GM18868 (cell line): ENCODE data around the gene KIAA0513.
A peak's percentile ranks its signal among the peaks of the same experiment; 100 is the strongest.

Experiments
- ATAC-seq: cut with Tn5 transposase; IDR thresholded peaks from one replicate; pipeline ENCODE4 v1.9.1; 2021; ENCODE audit warnings: mild to moderate bottlenecking, moderate library complexity; ENCODE audit not compliant: unreplicated experiment

KIAA0513 gene

GRCh38 chr16:85004587-85005205 is 22.9 kb upstream of the KIAA0513 start:
- no peak for ATAC-seq

GRCh38 chr16:85005285-85006069 is 22.1 kb upstream of the KIAA0513 start:
- ATAC-seq, result no peak

GRCh38 chr16:85006639-85007038 is 21.0 kb upstream of the KIAA0513 start:
- ATAC-seq, result no peak

GRCh38 chr16:85007496-85008214 is 19.9 kb upstream of the KIAA0513 start:
- no peak for ATAC-seq

- no peak for ATAC-seq
These were observed 19.3 kb upstream of the KIAA0513 start for GRCh38 chr16:85008271-85008670.

- no peak for ATAC-seq
These were observed 17.1 kb upstream of the KIAA0513 start for GRCh38 chr16:85010446-85010930.

- peak; percentile 89 for ATAC-seq
These were observed 16.4 kb upstream of the KIAA0513 start, which contains the start of gene ZDHHC7 for GRCh38 chr16:85010931-85011845. TSS of gene ZDHHC7 (minus strand) at chr16:85011535. CDS start at chr16:84990618, 20,917 bp downstream.

GRCh38 chr16:85011846-85012284 is 15.7 kb upstream of the KIAA0513 start:
- peak; percentile 9 for ATAC-seq

- ATAC-seq, result no peak
These were observed 13.3 kb upstream of the KIAA0513 start for GRCh38 chr16:85014311-85014710.

GRCh38 chr16:85015481-85016187 is 12.0 kb upstream of the KIAA0513 start:
- no peak for ATAC-seq

- peak; percentile 72 for ATAC-seq
These were observed 10.4 kb upstream of the KIAA0513 start for GRCh38 chr16:85017151-85017550.

GRCh38 chr16:85017633-85018032 is 10.0 kb upstream of the KIAA0513 start:
- ATAC-seq, result no peak

- ATAC-seq, result no peak
These were observed 8.9 kb upstream of the KIAA0513 start for GRCh38 chr16:85018529-85019236.

GRCh38 chr16:85019659-85020245 is 7.8 kb upstream of the KIAA0513 start:
- ATAC-seq, result no peak

- no peak for ATAC-seq
These were observed 1.6 kb upstream of the KIAA0513 start for GRCh38 chr16:85025781-85026653.

GRCh38 chr16:85026703-85027102 is 892 bp upstream of the KIAA0513 start:
- no peak for ATAC-seq

- peak; percentile 4 for ATAC-seq
These were observed 526 bp downstream of the KIAA0513 start for GRCh38 chr16:85027958-85028684.
